ENCODE measurements around the gene FASN. TPM values are rescaled to one million over a fixed set of nuclear protein-coding genes. Genes with fewer than 3 reads are reported as not detected.

The FASN gene
- total RNA-seq, 1 experiment from 2014 or later: 372 TPM

DNA sequence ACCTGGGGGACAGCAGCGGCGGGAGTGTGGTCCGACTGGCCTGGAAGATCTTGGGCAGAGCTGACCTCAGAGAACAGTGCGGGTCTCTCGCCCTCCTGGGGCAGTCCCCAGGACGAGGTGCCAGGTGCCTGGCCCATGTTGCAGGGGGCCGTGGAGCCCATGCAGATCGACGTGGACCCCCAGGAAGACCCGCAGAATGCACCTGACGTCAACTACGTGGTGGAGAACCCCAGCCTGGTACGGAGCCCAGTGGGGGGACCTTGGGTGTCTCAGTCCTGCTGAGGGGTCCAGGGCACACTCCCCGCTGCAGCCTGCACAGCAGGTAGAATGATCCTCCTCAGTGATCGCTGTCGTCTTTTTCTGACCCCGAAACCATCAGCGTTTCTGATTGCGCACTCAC is 44.9 kb downstream of the FASN start:
- H3K4me1 Mint-ChIP-seq (ENCODE audit: low read depth, unreplicated experiment): no peaks in the 10 kb centered on the region
- TF ChIP-seq, protein P1, sequence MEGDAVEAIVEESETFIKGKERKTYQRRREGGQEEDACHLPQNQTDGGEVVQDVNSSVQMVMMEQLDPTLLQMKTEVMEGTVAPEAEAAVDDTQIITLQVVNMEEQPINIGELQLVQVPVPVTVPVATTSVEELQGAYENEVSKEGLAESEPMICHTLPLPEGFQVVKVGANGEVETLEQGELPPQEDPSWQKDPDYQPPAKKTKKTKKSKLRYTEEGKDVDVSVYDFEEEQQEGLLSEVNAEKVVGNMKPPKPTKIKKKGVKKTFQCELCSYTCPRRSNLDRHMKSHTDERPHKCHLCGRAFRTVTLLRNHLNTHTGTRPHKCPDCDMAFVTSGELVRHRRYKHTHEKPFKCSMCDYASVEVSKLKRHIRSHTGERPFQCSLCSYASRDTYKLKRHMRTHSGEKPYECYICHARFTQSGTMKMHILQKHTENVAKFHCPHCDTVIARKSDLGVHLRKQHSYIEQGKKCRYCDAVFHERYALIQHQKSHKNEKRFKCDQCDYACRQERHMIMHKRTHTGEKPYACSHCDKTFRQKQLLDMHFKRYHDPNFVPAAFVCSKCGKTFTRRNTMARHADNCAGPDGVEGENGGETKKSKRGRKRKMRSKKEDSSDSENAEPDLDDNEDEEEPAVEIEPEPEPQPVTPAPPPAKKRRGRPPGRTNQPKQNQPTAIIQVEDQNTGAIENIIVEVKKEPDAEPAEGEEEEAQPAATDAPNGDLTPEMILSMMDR (IDR thresholded peaks at IDR 0.05; ENCODE audit: unreplicated experiment): no peak
- BruUV-seq (replicated peaks): no TSS peak
- no peak for DNase-seq
- peak overlapping the region; percentile 80 for H3K4me3 Mint-ChIP-seq (ENCODE audit: low read depth, unreplicated experiment)
- intact Hi-C loops (cut with micrococcal nuclease; ENCODE audit: unreplicated experiment): no loop called here
- CTCF ChIA-PET: no interaction called here
- no peak overlapping the region for H3K27ac Mint-ChIP-seq (ENCODE audit: unreplicated experiment)
- H3K9me3 Mint-ChIP-seq (ENCODE audit: low read depth, unreplicated experiment): no peaks in the 10 kb centered on the region
- peaks cover 73% of the 10 kb centered on the region for H3K36me3 Mint-ChIP-seq (ENCODE audit: insufficient read depth, unreplicated experiment)
- H3K27me3 Mint-ChIP-seq (ENCODE audit: unreplicated experiment): no peaks in the 10 kb centered on the region

DNA sequence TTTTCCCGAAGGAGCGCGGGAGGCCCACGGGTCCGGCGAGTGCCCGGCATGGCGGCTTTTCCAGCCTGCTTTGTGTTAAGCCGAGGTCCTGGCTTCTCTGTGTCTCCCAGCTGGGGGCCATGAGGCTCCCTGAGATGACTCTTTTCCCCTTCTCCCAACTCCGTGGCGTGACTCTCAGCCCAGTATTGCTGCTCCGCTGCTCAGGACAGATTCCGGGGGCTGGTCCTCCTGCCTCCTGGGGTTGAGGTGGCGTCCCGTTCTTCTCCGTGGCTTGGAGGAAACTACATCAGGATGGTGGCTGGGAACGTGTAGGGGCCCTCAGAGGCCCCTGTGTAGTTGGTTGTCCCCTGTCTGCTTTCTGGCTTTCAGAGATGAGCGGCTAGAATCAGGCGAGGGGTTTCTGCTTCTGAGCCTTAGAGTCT is 45.4 kb downstream of the FASN start:
- CTCF ChIA-PET: interaction anchor here (0.7 to 1.1 kb wide), 2 partner anchors 15 to 33 kb away, joined by 3 to 4 read pairs; partner anchors contain the start of gene DCXR
- H3K4me3 Mint-ChIP-seq (ENCODE audit: low read depth, unreplicated experiment): peak overlapping the region; percentile 80
- no TSS peak for BruUV-seq (replicated peaks)
- no peak overlapping the region for H3K27ac Mint-ChIP-seq (ENCODE audit: unreplicated experiment)
- TF ChIP-seq, protein P1 (IDR thresholded peaks at IDR 0.05; ENCODE audit: unreplicated experiment): no peak
- no peaks in the 10 kb centered on the region for H3K4me1 Mint-ChIP-seq (ENCODE audit: low read depth, unreplicated experiment)
- H3K27me3 Mint-ChIP-seq (ENCODE audit: unreplicated experiment): no peaks in the 10 kb centered on the region
- H3K36me3 Mint-ChIP-seq (ENCODE audit: insufficient read depth, unreplicated experiment): peaks cover 71% of the 10 kb centered on the region
- intact Hi-C loops (cut with micrococcal nuclease; ENCODE audit: unreplicated experiment): no loop called here
- DNase-seq: no peak
- no peaks in the 10 kb centered on the region for H3K9me3 Mint-ChIP-seq (ENCODE audit: low read depth, unreplicated experiment)

DNA sequence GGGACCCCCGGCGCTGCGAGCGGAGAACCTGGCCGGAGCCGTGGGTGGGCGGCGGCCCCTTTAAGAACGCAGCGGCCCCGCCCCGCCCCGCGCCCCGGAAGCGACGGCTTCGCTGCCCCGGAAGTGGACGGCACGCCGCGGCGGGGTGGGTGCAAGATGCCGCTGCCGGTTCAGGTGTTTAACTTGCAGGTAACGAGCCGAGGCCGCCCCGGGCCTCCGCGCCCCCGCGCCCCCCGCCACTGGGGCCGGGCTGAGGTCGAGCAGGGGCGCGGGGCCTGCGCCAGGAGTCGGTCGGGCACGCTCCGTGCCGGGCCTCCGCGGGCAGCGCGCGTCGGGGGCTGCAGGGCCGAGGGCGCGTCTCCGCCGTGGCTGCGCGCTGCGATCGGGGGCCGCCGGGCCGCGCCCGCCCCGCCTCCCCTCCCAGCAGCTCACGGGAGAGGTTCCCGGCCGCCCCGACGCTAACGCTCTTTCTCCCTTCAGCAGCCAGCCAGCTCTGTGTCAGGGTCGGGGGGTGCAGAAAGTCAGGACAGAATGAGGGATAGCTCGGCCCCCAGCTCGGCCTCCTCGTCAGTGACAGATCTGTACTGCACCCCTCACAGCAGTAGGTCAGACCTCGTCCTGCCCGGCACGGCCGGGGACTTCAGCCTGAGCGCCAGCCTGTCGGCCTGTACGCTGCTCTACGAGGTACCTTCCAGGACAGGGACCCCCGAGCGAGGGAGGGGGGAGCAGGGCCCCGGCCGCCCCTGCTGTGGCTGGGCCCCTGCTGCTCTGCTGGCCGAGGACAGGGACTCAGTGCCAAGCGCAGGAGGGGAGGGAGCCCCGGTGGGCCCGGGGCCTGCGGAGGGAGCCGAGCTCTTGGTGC is 46.0 kb downstream of the FASN start, which contains the start of the genes GPS1 and RFNG:
Gene GPS1, plus strand, starts transcription at position 123 of the 862 bp plus-strand sequence. Its CDS starts 34 bp downstream, at position 157.
Gene RFNG, minus strand, starts transcription at position 36 of the 862 bp plus-strand sequence. CDS start 45 bp downstream, outside the sequence.
- CTCF ChIA-PET: interaction anchor here (0.7 to 1.1 kb wide), 2 partner anchors 14 to 33 kb away, joined by 3 to 4 read pairs; partner anchors contain the start of gene DCXR
- Mint-ChIP-seq H3K27me3 (ENCODE audit: unreplicated experiment) (no peaks in the 10 kb centered on the region), H3K4me3 (ENCODE audit: low read depth, unreplicated experiment) (peak within 1 kb of the TSS; percentile 80), H3K9me3 (ENCODE audit: low read depth, unreplicated experiment) (no peaks in the 10 kb centered on the region), H3K27ac (ENCODE audit: unreplicated experiment) (peak within 1 kb of the TSS; percentile 60), H3K4me1 (ENCODE audit: low read depth, unreplicated experiment) (no peaks in the 10 kb centered on the region), H3K36me3 (ENCODE audit: insufficient read depth, unreplicated experiment) (peaks cover 71% of the 10 kb centered on the region)
- BruUV-seq (replicated peaks): TSS peak; percentile 35
- TF ChIP-seq, protein P1 (IDR thresholded peaks at IDR 0.05; ENCODE audit: unreplicated experiment): no peak
- DNase-seq: peak; percentile 84
- intact Hi-C loops (cut with micrococcal nuclease; ENCODE audit: unreplicated experiment): no loop called here

DNA sequence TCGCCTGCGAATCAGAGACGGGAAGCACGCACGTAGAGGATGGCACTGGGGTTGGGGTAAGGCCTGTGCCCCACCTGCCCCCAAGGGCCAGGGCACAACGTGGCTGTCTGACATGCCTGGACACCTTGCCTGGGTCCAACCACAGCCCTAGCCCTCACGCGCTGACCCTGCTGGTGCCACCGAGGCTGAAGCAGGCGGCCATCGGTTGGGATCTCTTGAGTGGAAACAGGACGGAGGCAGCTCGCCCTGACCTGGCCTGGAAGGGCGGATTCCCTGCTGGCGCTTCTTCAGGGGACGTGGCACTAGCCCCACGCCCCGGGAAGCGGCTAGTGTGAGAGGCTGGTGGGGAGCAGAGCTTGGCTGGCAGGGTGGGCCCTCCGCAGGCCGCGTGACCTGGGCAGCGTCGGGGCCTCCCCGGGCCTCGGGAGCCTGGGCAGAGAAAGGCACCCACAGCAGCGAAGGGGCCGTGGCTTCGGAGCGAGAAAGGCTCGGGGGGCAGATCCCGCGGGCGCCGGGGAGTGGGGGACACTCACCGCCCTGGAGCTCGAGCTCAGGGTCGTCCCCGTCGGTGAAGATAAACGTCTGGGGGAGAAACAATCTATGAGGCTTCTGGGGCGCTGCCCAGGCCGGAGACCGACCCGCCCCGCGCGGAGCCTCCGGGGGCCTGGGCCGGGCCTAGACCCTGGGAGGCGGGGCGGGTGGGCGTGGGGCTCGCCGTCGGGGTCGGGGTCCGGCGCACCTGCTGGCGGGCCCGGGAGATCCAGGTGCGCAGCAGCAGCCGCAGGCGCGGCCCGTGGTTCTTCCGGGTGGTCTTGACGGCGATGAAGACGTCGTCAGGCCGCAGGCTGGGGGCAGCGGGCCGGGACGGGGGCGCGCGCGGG is 47.0 kb downstream of the FASN start:
- TF ChIP-seq, protein P1 (IDR thresholded peaks at IDR 0.05; ENCODE audit: unreplicated experiment): no peak

More for the DNA sequence above, 47.0 kb downstream of the FASN start:
- no peak for DNase-seq
- Mint-ChIP-seq H3K27ac (ENCODE audit: unreplicated experiment) (peak overlapping the region; percentile 60), H3K9me3 (ENCODE audit: low read depth, unreplicated experiment) (no peaks in the 10 kb centered on the region), H3K4me1 (ENCODE audit: low read depth, unreplicated experiment) (no peaks in the 10 kb centered on the region), H3K4me3 (ENCODE audit: low read depth, unreplicated experiment) (peak overlapping the region; percentile 80), H3K27me3 (ENCODE audit: unreplicated experiment) (no peaks in the 10 kb centered on the region), H3K36me3 (ENCODE audit: insufficient read depth, unreplicated experiment) (peaks cover 67% of the 10 kb centered on the region)
- intact Hi-C loops (cut with micrococcal nuclease; ENCODE audit: unreplicated experiment): no loop called here
- CTCF ChIA-PET: interaction anchor here (1.3 kb wide), 1 partner anchor 13 kb away, joined by 4 read pairs; the partner anchor contains the start of gene DCXR
- no TSS peak for BruUV-seq (replicated peaks)
